NB4 (cell line): ENCODE results near the gene NRG3.

Experiments
- DNase-seq: peaks from one replicate; pipeline ENCODE4 v3.0.0; 2010; ENCODE audit warnings: low read depth
- H3K4me3 ChIP-seq: one replicate; pipeline ENCODE4 v1.5.1; 2011; ENCODE audit warnings: mild to moderate bottlenecking, low read depth, low read length, moderate library complexity
- MYC ChIP-seq: IDR thresholded peaks from 2 replicates; pipeline ENCODE4 v1.6.1; 2011; ENCODE audit warnings: low read depth, low read length
- POLR2A ChIP-seq: IDR thresholded peaks from 2 replicates; pipeline ENCODE4 v1.6.1; 2011; ENCODE audit warnings: mild to moderate bottlenecking; ENCODE audit not compliant: insufficient read length; ENCODE audit errors: extremely low read depth
- TF ChIP-seq, protein P1 (sequence below): IDR thresholded peaks from 2 replicates; pipeline ENCODE4 v1.6.1; 2011; ENCODE audit warnings: low read depth, low read length
- TF ChIP-seq, protein P2 (sequence below): IDR thresholded peaks from one replicate; pipeline ENCODE4 v1.5.1; 2012; ENCODE audit warnings: low read depth, low read length

NRG3 gene

DNA sequence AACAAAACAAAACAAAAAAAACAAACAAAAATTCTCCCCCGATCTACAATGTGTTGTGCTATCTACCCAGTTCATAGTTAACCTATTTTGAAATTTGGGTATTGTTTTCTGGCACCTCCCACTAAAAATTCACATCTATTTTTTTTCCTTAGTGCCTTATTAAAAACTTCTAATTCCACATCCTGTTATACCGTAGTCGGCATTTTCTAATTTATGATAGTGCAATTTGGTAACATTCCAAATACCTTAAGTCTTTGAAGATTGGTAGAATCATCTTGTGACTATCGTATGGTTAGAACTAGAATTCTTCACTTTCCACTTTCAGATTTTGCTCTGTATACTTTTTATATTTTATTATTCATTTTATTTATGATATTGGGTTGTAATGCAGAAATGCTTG, 4.5 kb upstream of the NRG3 start:
- DNase-seq: no peak
- TF ChIP-seq, protein P1, sequence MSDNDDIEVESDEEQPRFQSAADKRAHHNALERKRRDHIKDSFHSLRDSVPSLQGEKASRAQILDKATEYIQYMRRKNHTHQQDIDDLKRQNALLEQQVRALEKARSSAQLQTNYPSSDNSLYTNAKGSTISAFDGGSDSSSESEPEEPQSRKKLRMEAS: no peak
- TF ChIP-seq MYC: no peak
- no peak for TF ChIP-seq POLR2A
- TF ChIP-seq, protein P2, sequence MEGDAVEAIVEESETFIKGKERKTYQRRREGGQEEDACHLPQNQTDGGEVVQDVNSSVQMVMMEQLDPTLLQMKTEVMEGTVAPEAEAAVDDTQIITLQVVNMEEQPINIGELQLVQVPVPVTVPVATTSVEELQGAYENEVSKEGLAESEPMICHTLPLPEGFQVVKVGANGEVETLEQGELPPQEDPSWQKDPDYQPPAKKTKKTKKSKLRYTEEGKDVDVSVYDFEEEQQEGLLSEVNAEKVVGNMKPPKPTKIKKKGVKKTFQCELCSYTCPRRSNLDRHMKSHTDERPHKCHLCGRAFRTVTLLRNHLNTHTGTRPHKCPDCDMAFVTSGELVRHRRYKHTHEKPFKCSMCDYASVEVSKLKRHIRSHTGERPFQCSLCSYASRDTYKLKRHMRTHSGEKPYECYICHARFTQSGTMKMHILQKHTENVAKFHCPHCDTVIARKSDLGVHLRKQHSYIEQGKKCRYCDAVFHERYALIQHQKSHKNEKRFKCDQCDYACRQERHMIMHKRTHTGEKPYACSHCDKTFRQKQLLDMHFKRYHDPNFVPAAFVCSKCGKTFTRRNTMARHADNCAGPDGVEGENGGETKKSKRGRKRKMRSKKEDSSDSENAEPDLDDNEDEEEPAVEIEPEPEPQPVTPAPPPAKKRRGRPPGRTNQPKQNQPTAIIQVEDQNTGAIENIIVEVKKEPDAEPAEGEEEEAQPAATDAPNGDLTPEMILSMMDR: no peak
- no peak overlapping the region for H3K4me3 ChIP-seq

DNA sequence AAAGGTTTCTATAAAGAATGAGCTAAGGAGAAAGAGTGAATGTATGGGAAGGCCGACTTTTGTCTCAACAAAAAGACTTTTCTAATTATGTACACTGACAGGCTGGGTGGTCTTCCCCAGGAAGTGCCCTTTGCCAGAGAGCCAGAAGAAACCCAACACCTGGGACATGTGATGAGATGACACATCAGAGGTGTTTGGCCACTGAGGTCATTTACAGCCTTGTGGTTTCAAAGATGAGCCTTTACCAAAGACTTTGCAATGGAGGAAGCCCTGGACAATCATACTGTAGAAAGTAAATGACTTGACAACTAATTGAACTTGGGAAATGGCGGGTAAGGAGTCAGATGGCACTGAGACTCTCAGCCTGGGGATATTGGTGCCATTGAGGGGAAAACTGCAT, 3.4 kb upstream of the NRG3 start:
- TF ChIP-seq, protein P2: no peak
- TF ChIP-seq, protein P1: no peak
- TF ChIP-seq POLR2A: no peak
- TF ChIP-seq MYC: no peak
- H3K4me3 ChIP-seq: no peak overlapping the region
- no peak for DNase-seq

DNA sequence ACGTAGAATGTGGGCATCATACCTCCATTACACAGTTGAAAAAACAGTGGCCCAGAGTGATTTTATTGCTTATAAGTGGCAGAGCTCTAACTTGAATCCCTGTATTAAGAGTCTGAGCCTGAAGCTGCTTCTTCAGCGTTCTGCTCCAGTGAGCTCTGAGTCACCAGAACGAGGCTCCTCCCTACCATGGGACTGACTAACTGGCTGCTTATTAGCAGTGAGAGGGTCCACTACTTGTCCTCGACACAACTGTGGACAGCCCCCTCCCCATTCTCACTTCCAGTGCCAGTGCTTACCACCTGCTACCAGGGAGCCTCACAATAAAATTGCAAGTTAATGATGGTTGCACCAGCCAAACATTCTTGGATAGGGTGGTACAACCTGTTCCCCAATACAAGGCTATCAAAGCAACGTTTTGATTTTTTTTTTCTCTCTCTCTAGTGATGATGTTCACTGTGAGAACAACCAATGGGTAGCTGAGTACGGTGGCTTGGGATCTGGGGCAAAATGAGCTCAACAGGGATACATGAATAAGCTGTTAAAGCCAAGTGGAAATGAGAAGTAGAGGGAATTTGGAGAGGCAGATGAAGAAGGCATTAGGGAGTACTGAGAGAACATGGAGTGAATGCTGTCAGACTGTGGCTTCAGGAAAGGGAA, 2.7 kb upstream of the NRG3 start:
- no peak overlapping the region for H3K4me3 ChIP-seq
- DNase-seq: no peak
- no peak for TF ChIP-seq POLR2A
- TF ChIP-seq, protein P2: no peak
- no peak for TF ChIP-seq MYC
- TF ChIP-seq, protein P1: no peak

DNA sequence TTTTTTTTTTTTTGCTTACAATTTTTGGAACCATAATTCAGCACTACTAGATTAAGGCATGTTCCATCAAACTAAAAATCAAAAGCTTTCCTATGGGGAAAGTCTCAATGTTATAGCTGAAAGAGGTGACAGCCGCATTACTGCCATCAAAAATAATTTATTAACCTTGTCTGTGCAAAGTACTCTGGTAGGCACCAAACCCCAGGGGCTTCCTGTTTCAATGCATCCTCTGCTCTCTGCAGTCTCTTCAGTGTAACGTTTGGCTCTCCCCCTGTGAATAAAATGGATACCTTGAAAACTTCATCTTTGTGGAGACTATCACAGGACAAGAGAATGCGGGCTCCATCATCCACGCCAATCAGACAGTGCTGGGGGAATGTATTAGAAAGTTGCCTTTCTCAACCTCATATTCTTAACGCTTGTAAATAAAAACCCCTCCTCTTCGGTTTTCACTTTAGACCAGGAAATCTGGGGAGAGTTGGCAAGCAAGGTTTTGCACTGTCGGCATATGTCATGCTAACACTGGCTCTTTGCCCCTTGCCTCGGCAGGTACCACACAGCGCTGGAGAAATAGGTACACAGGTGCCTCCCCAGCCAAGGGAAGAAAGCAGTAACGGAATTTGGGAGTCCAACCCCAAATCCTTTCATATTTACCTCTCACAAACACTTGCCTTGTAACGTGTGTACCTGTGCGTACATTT, 1.6 kb upstream of the NRG3 start:
- TF ChIP-seq, protein P2: no peak
- TF ChIP-seq MYC (no peak), POLR2A (no peak)
- TF ChIP-seq, protein P1: no peak
- DNase-seq: no peak
- H3K4me3 ChIP-seq: no peak overlapping the region

DNA sequence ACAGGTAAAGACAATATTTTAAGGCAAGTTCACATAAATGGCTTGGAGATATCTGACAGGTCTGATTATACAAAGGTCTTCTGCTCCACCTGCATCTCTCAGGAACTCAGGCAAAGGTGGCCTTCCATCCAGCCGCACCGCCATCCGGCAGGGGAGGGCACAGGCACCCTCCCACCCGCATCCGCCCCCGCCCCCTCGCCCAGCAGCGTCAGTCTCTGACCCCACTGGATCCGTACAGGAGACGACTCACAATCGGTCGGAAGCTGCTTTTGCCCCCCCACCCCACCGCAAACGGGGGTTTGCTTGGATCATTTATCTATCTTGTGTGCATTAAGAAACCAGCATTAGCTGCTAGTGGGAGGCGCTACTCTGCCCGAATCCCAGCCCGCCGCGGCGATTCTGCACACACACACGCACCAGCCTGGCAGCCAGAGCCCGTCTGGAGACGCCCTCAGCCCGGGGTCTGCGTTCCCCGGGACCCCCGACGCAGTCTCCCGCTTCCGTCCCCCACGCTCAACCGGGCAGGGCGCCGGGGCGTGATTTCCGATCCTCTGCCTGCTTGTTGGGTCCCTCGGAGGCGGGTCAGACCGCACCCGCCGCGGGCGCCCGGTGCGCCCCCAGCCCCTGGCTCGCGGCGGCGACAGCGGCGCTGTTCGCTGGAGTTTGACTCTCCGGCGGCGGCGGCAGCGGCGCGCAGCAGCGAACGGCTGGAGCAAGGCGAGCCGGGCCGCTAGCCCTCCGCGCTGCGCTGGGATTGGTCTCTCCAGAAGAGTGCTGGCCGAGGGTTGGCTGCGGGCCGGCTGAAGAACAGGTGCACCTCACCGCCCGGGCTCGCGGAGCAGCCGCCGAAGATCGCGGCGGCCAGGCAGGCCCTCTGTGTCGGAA, 820 bp upstream of the NRG3 start:
- H3K4me3 ChIP-seq: no peak overlapping the region
- no peak for DNase-seq
- TF ChIP-seq, protein P1: no peak
- TF ChIP-seq MYC (no peak), POLR2A (no peak)
- TF ChIP-seq, protein P2: no peak
